ENCODE measurements around the gene STRA6.

- TF ChIP-seq POLR2A (IDR thresholded peaks at IDR 0.05) (no peak), CTCF (IDR thresholded peaks at IDR 0.05) (no peak), EP300 (IDR thresholded peaks at IDR 0.05) (no peak)
Observed at GRCh38 chr15:74252291-74252690, 49.7 kb upstream of the STRA6 start.
